Mucosa of gallbladder (tissue), 1 donor: ENCODE data around the gene CYP26A1. TPM values are rescaled to one million over a fixed set of nuclear protein-coding genes. Genes with fewer than 3 reads are reported as not detected.
"Not testable (repeated sequence)": the region's sequence is repeated elsewhere in the genome, so short reads cannot be mapped to it uniquely, and the experiment has no call there.

ENCODE experiments used
- DNase-seq: peaks from one replicate; pipeline ENCODE4 v3.0.0-alpha.2; 2020; ENCODE audit warnings: low spot score
- total RNA-seq: library from RNA; stranded (reverse); gene quantifications from one replicate; pipeline ENCODE4 v1.2.1, GENCODE V29; 2021
- donor health status: DM: no; HTN: no; CAD: no.

Gene CYP26A1
- total RNA-seq, 1 donor from 2014 or later, result not detected

DNA sequence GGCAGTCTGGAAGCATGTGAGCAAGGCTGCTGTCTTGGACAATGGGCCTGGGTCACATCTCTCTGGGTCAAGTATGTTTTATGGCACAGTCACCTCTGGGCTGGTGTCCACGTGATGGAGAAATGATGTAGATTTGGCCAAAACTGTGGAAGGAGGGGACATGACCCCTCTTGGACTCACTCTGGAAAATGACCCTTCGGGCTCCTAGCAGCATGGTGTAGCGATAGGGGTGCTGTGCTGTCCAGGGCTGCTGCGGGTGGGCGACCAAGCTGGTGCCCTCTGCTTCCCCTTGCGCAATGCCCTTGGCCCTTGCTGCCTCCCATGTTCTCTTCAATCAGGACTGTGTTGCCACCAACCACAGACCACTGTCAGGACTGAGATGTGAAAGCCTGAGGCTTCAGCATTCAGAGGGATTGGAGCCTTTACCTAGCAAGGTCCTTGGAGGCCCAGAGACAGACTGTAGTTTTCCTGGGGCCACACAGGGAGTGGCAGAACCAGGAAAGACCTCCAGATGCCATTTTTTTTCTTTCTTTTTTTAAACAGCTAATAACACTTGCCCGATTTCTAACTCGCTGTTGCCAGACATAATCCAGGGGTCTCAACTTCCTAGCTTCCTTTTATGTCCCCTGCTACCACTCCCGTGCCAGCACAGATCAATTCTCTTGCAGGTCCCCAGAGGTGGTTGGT is 6.1 kb downstream of the CYP26A1 start:
- peak; percentile 8 for DNase-seq

GRCh38 chr10:93080350-93081046 is 6.8 kb downstream of the CYP26A1 start:
- DNase-seq, result peak; percentile 39

DNA sequence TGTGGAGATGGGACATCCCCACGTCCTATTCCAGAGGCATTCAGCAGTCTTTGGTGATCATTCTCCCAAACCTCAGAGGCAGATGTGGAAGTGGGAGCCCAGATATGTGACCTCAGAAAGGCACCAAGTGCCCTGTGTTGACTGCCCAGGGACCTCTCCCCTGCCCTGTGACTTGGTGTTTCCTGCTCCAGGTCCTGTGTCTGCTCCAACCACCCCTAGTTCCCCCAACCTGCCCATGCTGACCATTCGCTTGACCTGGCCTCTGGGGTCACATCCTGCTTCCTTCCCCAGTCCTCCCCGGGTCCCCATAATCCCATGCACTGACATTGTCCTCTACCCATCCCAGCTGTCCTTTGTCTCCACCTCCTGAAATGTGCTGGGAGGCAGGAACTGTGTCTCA is 7.6 kb downstream of the CYP26A1 start:
- peak; percentile 6 for DNase-seq

GRCh38 chr10:93081834-93082233 is 8.1 kb downstream of the CYP26A1 start:
- peak; percentile 3 for DNase-seq

- no peak for DNase-seq
Measured at GRCh38 chr10:93083743-93084539, 10.2 kb downstream of the CYP26A1 start.

DNA sequence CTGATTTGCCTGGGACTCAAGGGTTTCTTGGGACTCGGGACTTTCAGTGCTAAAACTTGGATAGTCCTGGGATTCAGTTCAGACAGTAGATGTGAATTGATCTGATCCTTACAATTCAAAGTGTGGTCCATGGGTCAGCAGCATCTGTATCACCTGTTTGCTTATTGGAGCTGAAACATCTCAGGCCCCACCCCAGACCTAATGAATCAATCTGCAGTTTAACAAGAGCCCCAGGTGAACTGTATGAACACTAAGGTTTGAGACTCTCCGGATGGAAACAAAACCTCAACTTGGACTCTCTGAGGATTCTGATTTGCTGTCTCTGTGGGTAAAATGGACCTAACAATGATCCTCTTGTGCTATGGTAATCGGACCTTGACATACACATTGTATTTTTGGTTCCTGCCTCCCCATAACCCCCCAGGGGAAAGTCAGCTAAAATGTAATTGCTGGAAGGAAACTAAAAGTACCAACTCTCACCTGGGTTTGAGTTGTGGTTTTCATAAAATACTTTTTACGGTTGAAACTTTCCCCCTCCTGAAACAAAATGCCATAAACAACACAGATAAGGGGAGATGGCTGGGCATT is 11.7 kb downstream of the CYP26A1 start:
- DNase-seq, result no peak

DNA sequence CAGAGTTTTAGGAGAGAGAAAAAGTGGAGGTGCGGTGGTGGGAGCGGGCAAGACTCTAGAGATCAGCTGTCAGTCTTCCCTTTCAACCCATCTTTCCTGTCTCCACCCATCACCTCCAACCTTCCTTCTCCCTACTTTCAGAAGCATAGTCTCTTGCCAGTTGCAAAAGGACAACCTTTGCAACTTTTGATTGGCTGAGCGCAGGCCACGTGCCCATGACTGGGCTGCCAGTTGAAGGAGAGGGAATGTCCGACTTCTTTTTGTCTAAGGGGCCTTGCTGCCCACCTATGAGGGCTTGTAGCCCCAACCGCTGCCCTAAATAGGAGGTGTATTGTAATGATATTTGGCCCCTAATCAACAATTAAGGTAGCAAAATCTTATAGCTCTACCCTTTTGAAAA is 12.6 kb downstream of the CYP26A1 start:
- no peak for DNase-seq

GRCh38 chr10:93087846-93088245 is 14.2 kb downstream of the CYP26A1 start:
- DNase-seq, result no peak

DNA sequence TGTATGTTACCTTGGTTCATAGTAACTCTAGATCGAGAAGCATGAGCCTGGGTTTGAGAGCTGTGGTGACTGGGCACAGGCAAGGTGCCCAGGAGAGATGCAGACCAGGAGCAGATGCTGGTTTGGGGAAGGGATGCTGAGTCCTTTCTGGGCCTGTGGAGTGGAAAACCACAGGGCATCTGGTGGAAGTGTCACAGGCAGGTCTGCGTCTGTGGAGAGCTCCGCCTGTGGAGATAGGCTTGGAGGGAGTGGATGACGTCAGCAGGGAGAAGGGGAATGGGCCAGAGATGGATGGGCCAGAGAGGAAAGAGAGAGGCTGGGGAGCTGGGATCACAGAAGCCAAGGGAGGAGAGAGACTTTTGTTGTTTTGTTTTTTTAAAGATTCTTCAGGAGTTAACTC is 14.8 kb downstream of the CYP26A1 start:
- no peak for DNase-seq

- DNase-seq, result no peak
Measured at GRCh38 chr10:93090619-93091018, 16.9 kb downstream of the CYP26A1 start.

GRCh38 chr10:93091960-93092359 is 18.3 kb downstream of the CYP26A1 start:
- no peak for DNase-seq

DNA sequence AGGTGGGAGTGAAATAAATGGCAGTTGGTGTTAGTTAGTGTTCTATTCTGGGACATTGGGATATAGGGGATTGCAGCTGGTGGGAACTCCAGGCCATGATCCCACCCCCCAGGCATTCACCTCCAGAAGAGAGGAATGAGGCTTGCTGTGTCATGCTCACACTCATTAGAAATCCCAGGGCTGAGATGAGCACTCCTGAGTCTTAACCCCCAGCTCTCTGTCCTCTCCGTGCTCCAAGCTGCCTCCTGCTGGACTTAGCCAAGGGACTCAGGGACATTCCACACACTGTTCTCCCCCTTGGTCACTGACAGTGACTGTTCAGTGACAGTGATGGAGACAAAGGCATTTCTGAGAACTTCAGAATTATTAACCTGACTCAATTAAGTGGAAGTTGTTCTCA is 21.5 kb downstream of the CYP26A1 start:
- DNase-seq, result no peak

GRCh38 chr10:93096901-93097300 is 23.2 kb downstream of the CYP26A1 start:
- no peak for DNase-seq

DNA sequence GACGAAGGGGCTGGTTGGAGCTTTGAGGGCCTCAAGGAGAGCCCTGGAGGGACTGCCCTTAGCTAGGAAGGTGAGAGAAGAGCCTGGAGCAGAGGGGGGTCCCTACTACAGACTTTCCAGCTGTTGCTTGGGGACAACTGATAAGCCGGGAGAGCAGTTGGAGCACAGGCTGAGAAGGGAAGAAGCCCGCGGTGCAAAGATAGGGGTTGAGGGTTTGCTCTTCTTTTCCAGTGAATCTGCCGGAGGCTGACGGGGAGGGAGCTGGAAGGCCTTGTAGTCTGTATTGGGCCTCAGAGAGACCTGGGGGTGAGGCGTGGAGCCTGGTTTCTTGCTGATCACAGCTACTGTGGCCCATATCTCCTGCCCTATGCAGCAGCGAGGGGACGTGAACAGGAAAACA is 23.7 kb downstream of the CYP26A1 start:
- DNase-seq, result no peak

- no peak for DNase-seq
Measured at GRCh38 chr10:93098816-93099215, 25.1 kb downstream of the CYP26A1 start.

GRCh38 chr10:93099670-93100069 is 26.0 kb downstream of the CYP26A1 start:
- no peak for DNase-seq

GRCh38 chr10:93101148-93101547 is 27.5 kb downstream of the CYP26A1 start:
- DNase-seq, result not testable (repeated sequence)

- DNase-seq, result no peak
Measured at GRCh38 chr10:93103953-93104352, 30.3 kb downstream of the CYP26A1 start.

- no peak for DNase-seq
Measured at GRCh38 chr10:93106631-93107072, 33.0 kb downstream of the CYP26A1 start.

- DNase-seq, result no peak
Measured at GRCh38 chr10:93110472-93111146, 36.9 kb downstream of the CYP26A1 start.

- no peak for DNase-seq
Measured at GRCh38 chr10:93113042-93113441, 39.3 kb downstream of the CYP26A1 start.
